Measurements from ENCODE around the gene DRG1. TPM values are rescaled to one million over a fixed set of nuclear protein-coding genes. Genes with fewer than 3 reads are reported as not detected.

DRG1 gene
- total and polyA plus RNA-seq, 2 donors (not counting 3 experiments of a cell fraction or from before 2014, with no cell fraction given): 37.7 to 65.1 TPM

DNA sequence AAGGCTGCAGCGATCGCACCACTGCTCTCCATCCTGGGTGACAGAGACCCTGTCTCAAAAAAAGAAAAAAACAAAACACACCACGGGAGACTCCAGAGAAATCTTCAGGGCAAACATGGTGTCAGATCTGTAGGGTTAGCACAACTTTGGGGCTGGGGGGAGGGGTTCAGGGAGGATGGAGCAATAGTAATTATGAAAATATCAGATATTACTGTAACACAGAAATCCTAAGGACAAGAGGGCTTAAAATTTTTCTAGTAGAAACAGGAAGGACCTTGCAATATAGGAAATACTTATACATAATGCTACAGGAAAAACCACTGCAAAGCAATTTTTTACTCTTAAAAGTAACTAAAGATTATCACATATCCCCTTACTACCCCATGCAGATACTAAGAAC is 76.4 kb downstream of the DRG1 start:
- H3K4me2 ChIP-seq (ENCODE audit: insufficient read depth, low read length): no peak overlapping the region
- no TSS peak for BruUV-seq (replicated peaks)
- peaks cover 73% of the 10 kb centered on the region for H3K79me2 ChIP-seq (ENCODE audit: control insufficient read depth, insufficient read depth, low read length)
- POLR2A ChIA-PET: no interaction called here
- H3K9me3 ChIP-seq (replicated peaks; ENCODE audit: control insufficient read depth, insufficient read depth, low read length): no peaks in the 10 kb centered on the region
- CTCF ChIA-PET: interaction anchor here (1.0 kb wide), 1 partner anchor 24 kb away, joined by 3 read pairs; no protein-coding TSS in a partner anchor
- peaks cover 2 to 5% of the 10 kb centered on the region in 2 experiments for H3K36me3 ChIP-seq (ENCODE audit: control insufficient read depth in 2 of 2, extremely low read depth in 1 of 2, insufficient read depth in 2 of 2, low read length in 2 of 2)
- intact Hi-C loops (cut with micrococcal nuclease): no loop called here
- no peaks in the 10 kb centered on the region for H3K27me3 ChIP-seq (ENCODE audit: control insufficient read depth in 2 of 2, insufficient read depth in 2 of 2, low read length in 2 of 2)
- peaks cover 4% of the 10 kb centered on the region for H4K20me1 ChIP-seq (replicated peaks; ENCODE audit: control insufficient read depth, extremely low read depth, insufficient read depth, low read length)
- FAIRE-seq (no peak), DNase-seq (ENCODE audit: low read depth, low spot score) (no peak)
- TF ChIP-seq POLR2A (IDR thresholded peaks at IDR 0.05; ENCODE audit: low read depth, low read length): no peak
- no peak for TF ChIP-seq GATA2 (IDR thresholded peaks at IDR 0.05; ENCODE audit: insufficient read depth, insufficient read length, low read depth, low read length)
- TF ChIP-seq, protein P1, sequence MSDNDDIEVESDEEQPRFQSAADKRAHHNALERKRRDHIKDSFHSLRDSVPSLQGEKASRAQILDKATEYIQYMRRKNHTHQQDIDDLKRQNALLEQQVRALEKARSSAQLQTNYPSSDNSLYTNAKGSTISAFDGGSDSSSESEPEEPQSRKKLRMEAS (IDR thresholded peaks at IDR 0.05; ENCODE audit: insufficient read depth, insufficient read length): no peak
- no peak for TF ChIP-seq FOS (IDR thresholded peaks at IDR 0.05; ENCODE audit: borderline replicate concordance, insufficient read depth, low read length)
- TF ChIP-seq EZH2 (IDR thresholded peaks at IDR 0.05; ENCODE audit: borderline replicate concordance, low read depth, low read length, severe bottlenecking): no peak
- TF ChIP-seq, protein P2, sequence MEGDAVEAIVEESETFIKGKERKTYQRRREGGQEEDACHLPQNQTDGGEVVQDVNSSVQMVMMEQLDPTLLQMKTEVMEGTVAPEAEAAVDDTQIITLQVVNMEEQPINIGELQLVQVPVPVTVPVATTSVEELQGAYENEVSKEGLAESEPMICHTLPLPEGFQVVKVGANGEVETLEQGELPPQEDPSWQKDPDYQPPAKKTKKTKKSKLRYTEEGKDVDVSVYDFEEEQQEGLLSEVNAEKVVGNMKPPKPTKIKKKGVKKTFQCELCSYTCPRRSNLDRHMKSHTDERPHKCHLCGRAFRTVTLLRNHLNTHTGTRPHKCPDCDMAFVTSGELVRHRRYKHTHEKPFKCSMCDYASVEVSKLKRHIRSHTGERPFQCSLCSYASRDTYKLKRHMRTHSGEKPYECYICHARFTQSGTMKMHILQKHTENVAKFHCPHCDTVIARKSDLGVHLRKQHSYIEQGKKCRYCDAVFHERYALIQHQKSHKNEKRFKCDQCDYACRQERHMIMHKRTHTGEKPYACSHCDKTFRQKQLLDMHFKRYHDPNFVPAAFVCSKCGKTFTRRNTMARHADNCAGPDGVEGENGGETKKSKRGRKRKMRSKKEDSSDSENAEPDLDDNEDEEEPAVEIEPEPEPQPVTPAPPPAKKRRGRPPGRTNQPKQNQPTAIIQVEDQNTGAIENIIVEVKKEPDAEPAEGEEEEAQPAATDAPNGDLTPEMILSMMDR (IDR thresholded peaks at IDR 0.05; ENCODE audit: extremely low read depth in 1 of 2, insufficient read depth in 1 of 2, low read depth in 1 of 2, low read length in 2 of 2): no peak
- TF ChIP-seq POLR2AphosphoS5 (IDR thresholded peaks at IDR 0.05; ENCODE audit: insufficient read depth, low read depth, low read length): no peak
- TF ChIP-seq MYC (IDR thresholded peaks at IDR 0.05; ENCODE audit: low read depth, low read length): no peak
- no peak for TF ChIP-seq JUN (IDR thresholded peaks at IDR 0.05; ENCODE audit: borderline replicate concordance, insufficient read depth, insufficient read length, low read depth)
- H3K27ac ChIP-seq (ENCODE audit: insufficient read depth, low read depth, low read length): no peak overlapping the region
- H3K4me1 ChIP-seq (ENCODE audit: control insufficient read depth, extremely low read depth, insufficient read depth, low read length): no peaks in the 10 kb centered on the region
- no peak overlapping the region for H3K9ac ChIP-seq (replicated peaks; ENCODE audit: extremely low read depth, insufficient read depth, low read length)
- no peak overlapping the region for H3K4me3 ChIP-seq (replicated peaks in 1 of 3; ENCODE audit: insufficient read depth in 1 of 3, low read depth in 1 of 3, low read length in 3 of 3)
- H3K9me1 ChIP-seq (replicated peaks; ENCODE audit: control insufficient read depth, extremely low read depth, insufficient read depth, low read length): no peaks in the 10 kb centered on the region
- dilution Hi-C loops (cut with MboI; ENCODE audit: extremely low pct_ligation_motif_present, low sequenced_read_pairs): no loop called here
- H2AFZ ChIP-seq (ENCODE audit: low read depth, low read length): no peak overlapping the region

All from endothelial cell of umbilical vein (primary cell).